GM23248 (cell line): ENCODE data around the gene PPM1H. TPM values are rescaled to one million over a fixed set of nuclear protein-coding genes. Genes with fewer than 3 reads are reported as not detected.
"Not testable (repeated sequence)": the region's sequence is repeated elsewhere in the genome, so short reads cannot be mapped to it uniquely, and the experiment has no call there.

Source experiments
- DNase-seq: peaks from one replicate; pipeline ENCODE4 v3.0.0-alpha.2; 2015
- H2AFZ ChIP-seq: fragments of 200-600 bp; sonication (generic); 2 replicates; pipeline ENCODE4 v1.6.1; 2016; ENCODE audit warnings: antibody characterized with exemption
- H3F3A ChIP-seq: fragments of 200-600 bp; sonication (generic); 2 replicates; pipeline ENCODE4 v1.6.1; 2016; ENCODE audit warnings: mild to moderate bottlenecking, antibody characterized with exemption, mixed run types; ENCODE audit not compliant: insufficient read depth
- H3K27ac ChIP-seq: fragments of 200-600 bp; sonication (generic); 2 replicates; pipeline ENCODE4 v1.5.1; 2016; ENCODE audit warnings: mild to moderate bottlenecking
- H3K27me3 ChIP-seq: fragments of 200-600 bp; sonication (generic); replicated peaks from 2 replicates; pipeline ENCODE4 v1.6.1; 2016; ENCODE audit warnings: mild to moderate bottlenecking; ENCODE audit not compliant: insufficient read depth
- H3K36me3 ChIP-seq: fragments of 200-600 bp; sonication (generic); 2 replicates; pipeline ENCODE4 v1.6.1; 2016; ENCODE audit warnings: low read depth, mild to moderate bottlenecking
- H3K4me1 ChIP-seq: fragments of 200-600 bp; sonication (generic); 2 replicates; pipeline ENCODE4 v1.6.1; 2016; ENCODE audit warnings: mild to moderate bottlenecking; ENCODE audit not compliant: insufficient read depth
- H3K4me2 ChIP-seq: fragments of 200-600 bp; sonication (generic); one replicate; pipeline ENCODE4 v1.6.1; 2016; ENCODE audit warnings: mild to moderate bottlenecking; ENCODE audit not compliant: unreplicated experiment
- H3K4me3 ChIP-seq: fragments of 200-600 bp; sonication (generic); 2 replicates; pipeline ENCODE4 v1.5.1; 2016; ENCODE audit warnings: mild to moderate bottlenecking
- H3K79me2 ChIP-seq: fragments of 200-600 bp; sonication (generic); 2 replicates; pipeline ENCODE4 v1.6.1; 2016; ENCODE audit warnings: mild to moderate bottlenecking; ENCODE audit not compliant: insufficient read depth
- H3K9ac ChIP-seq: fragments of 200-600 bp; sonication (generic); 2 replicates; pipeline ENCODE4 v1.6.1; 2016; ENCODE audit warnings: mild to moderate bottlenecking
- H3K9me2 ChIP-seq: fragments of 200-600 bp; sonication (generic); 2 replicates; pipeline ENCODE4 v1.6.1; 2016; ENCODE audit warnings: mixed run types, mild to moderate bottlenecking, moderate library complexity; ENCODE audit not compliant: insufficient read depth
- H3K9me3 ChIP-seq: fragments of 200-600 bp; sonication (generic); one replicate; pipeline ENCODE4 v1.6.1; 2017; ENCODE audit warnings: low read depth
- H4K20me1 ChIP-seq: fragments of 200-600 bp; sonication (generic); 2 replicates; pipeline ENCODE4 v1.6.0; 2016; ENCODE audit not compliant: insufficient read depth
- EZH2 ChIP-seq: fragments of 200-600 bp; sonication (generic); IDR thresholded peaks from 2 replicates; pipeline ENCODE4 v1.6.1; 2018; ENCODE audit warnings: antibody characterized with exemption, mild to moderate bottlenecking; ENCODE audit not compliant: insufficient read depth, poor library complexity, severe bottlenecking
- EZH2phosphoT487 ChIP-seq: fragments of 200-600 bp; sonication (generic); IDR thresholded peaks from 2 replicates; pipeline ENCODE4 v1.6.1; 2018; ENCODE audit warnings: antibody characterized with exemption, moderate library complexity, mild to moderate bottlenecking, low read depth; ENCODE audit not compliant: insufficient read depth
- WGBS, 2 experiments: methylation state at CpG; one replicate each; pipeline ENCODE4 v1.1.6; 2015 to 2017; ENCODE audit warnings: low lambda C conversion rate in 2 of 2, low coverage in 1 of 2; ENCODE audit errors: missing lambda C conversion rate in 2 of 2; 5-methylcytosine and 5-hydroxymethylcytosine counted together
- in situ Hi-C: fragments of 300-500 bp; cut with MboI; formaldehyde crosslinking; loops from 2 replicates; pipeline ENCODE4 v1.15.0; 2020
- polyA plus RNA-seq: library from polyadenylated mRNA; unstranded; fragments of >200 nt; fragmentation: Nextera tagmentation; extraction: Ambion mirVana; gene quantifications from 2 replicates; pipeline ENCODE4 v1.2.1, GENCODE V29; 2016
- total RNA-seq: library from RNA; depleted of rRNA; stranded (reverse); fragments of >200 nt; shearing (Covaris generic); gene quantifications from 2 replicates; pipeline ENCODE4 v1.2.3, GENCODE V29; 2014

PPM1H gene
- total and polyA plus RNA-seq, 2 experiments from 2014 or later, result 0.13 to 1.2 TPM

DNA sequence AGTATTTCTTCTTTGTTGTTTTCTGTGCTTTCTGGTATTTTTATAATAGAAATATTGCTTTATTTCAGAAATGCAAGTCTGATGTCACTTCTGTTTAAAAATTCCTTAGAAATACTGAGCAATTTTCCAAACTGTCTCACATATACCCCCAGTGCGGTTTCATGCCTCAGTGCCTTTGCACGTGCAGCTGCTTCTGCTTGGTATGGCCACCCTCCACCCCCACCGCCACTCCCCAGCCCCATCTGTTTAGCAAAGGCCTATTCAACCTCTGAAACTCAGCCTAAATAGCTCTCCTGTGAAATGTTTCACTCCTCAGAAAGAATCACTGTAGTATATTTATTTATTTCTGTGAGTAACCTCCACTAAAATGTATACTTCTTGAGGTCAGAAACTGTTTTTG lies 52.3 kb downstream of the PPM1H start:
- Histone ChIP-seq H3K79me2 (no peaks in the 10 kb centered on the region), H4K20me1 (no peaks in the 10 kb centered on the region), H3K4me3 (no peak overlapping the region), H3F3A (no peaks in the 10 kb centered on the region), H3K27me3 (no peaks in the 10 kb centered on the region; the same call in 1 of the 2 replicates), H3K9ac (no peak overlapping the region), H3K9me3 (no peaks in the 10 kb centered on the region), H3K4me2 (no peak overlapping the region), H3K36me3 (no peaks in the 10 kb centered on the region), H3K27ac (no peak overlapping the region), H2AFZ (no peak overlapping the region), H3K4me1 (no peaks in the 10 kb centered on the region), H3K9me2 (no peaks in the 10 kb centered on the region)
- 36 to 39% methylated on average over 3 of the region's 3 CpGs for WGBS, 2 experiments
- in situ Hi-C loops, result no loop called here
- TF ChIP-seq EZH2, result no peak
- no peak for TF ChIP-seq EZH2phosphoT487
- no peak for DNase-seq

DNA sequence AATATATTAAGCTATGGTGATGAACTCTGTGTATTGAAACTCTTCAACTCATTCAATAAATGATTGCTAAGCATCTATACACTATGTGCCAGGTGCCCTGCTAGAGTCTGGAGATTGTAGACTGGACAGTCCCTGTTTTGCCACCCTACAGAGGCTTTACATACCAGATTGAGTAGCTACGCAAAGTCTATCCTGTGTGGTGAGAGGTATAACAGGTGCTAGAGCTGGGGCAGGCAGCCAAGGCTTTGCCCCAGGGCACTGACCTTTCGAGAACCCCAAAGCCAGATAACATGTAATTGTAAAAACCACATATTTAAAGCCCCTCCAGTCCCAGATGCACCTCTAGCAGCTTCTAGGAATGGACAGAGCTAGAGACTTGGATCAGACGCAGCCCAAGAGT lies 52.8 kb downstream of the PPM1H start:
- in situ Hi-C loops, result no loop called here
- no peak for DNase-seq
- Histone ChIP-seq H3K4me1 (no peaks in the 10 kb centered on the region), H3K9ac (no peak overlapping the region), H3K4me3 (no peak overlapping the region), H3K9me3 (no peaks in the 10 kb centered on the region), H2AFZ (no peak overlapping the region), H3K4me2 (no peak overlapping the region), H3K79me2 (no peaks in the 10 kb centered on the region), H4K20me1 (no peaks in the 10 kb centered on the region), H3K36me3 (no peaks in the 10 kb centered on the region), H3K9me2 (no peaks in the 10 kb centered on the region), H3F3A (no peaks in the 10 kb centered on the region), H3K27me3 (no peaks in the 10 kb centered on the region; the same call in 1 of the 2 replicates), H3K27ac (no peak overlapping the region)
- 67 to 72% methylated on average over 3 of the region's 3 CpGs for WGBS, 2 experiments
- TF ChIP-seq EZH2phosphoT487 (no peak), EZH2 (no peak)

DNA sequence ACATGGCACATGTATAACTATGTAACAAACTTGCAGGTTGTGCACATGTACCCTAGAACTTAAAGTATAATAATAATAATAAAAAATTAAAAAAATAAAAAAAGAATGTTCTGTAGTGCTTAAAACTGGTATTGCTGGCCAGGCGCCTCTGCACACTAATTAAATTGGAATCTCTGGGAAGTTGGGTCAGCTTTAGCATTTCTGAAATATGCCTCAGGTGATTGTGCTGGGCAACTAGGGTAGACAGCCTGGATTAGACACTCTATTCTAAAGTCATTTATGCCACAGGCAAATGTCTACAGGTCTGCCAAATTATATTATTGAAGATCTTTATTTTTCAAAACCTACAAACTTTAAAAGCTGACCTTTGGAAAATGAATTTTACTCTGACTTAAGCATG lies 55.3 kb downstream of the PPM1H start:
- Histone ChIP-seq H3F3A (no peaks in the 10 kb centered on the region), H3K79me2 (no peaks in the 10 kb centered on the region), H3K4me3 (no peak overlapping the region), H3K4me1 (no peaks in the 10 kb centered on the region), H3K27ac (no peak overlapping the region), H4K20me1 (no peaks in the 10 kb centered on the region), H3K27me3 (no peaks in the 10 kb centered on the region), H3K9me2 (no peaks in the 10 kb centered on the region), H3K9me3 (no peaks in the 10 kb centered on the region), H3K36me3 (no peaks in the 10 kb centered on the region), H3K4me2 (no peak overlapping the region), H2AFZ (no peak overlapping the region), H3K9ac (no peak overlapping the region)
- no peak for TF ChIP-seq EZH2phosphoT487
- TF ChIP-seq EZH2, result no peak
- 14 to 23% methylated on average over 1 of the region's 1 CpG for WGBS, 2 experiments
- in situ Hi-C loops, result no loop called here
- no peak for DNase-seq

DNA sequence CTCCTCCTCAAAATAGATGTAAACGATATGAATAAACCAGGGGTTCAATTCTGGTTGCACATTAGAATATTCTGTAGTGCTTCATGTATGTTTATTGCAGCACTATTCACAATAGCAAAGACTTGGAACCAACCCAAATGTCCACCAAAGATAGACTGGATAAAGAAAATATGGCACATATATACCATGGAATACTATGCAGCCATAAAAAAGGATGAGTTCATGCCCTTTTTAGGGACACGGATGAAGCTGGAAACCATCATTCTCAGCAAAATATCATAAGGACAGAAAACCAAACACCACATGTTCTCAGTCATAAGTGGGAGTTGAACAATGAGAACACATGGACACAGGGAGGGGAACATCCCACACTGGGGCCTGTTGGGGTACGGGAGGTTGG lies 55.7 kb downstream of the PPM1H start:
- WGBS, 2 experiments, result 22 to 25% methylated on average over 3 of the region's 3 CpGs
- H3K27me3 ChIP-seq, H3K79me2 ChIP-seq, H3K4me3 ChIP-seq, H3F3A ChIP-seq, H3K9me2 ChIP-seq, H3K4me1 ChIP-seq, DNase-seq, H2AFZ ChIP-seq, H3K4me2 ChIP-seq, H4K20me1 ChIP-seq, H3K27ac ChIP-seq, H3K9ac ChIP-seq, H3K9me3 ChIP-seq, H3K36me3 ChIP-seq, in situ Hi-C loops: not testable (repeated sequence)

DNA sequence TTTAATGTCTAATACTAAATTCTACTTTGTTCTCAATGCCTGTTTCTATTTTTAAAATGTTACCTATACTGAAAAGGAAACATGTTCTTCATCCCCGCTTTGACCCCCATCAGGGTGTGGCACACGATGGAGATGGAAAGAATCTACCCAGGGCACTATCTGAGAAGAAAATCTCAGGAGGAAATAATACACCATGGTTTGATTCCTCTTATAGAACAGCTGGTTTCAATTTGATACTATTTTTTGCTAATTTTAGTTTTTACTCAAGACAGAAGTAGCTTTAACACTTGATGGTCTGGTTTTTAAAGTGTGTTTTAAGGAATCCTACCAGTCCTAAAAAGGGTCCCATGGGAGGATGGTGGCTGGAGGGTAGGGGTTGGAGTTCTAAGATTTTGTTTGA lies 56.7 kb downstream of the PPM1H start:
- H3K9me2 ChIP-seq, result no peaks in the 10 kb centered on the region
- TF ChIP-seq EZH2phosphoT487 (no peak), EZH2 (no peak)
- no peaks in the 10 kb centered on the region for H3F3A ChIP-seq
- H4K20me1 ChIP-seq, result no peaks in the 10 kb centered on the region
- no peak overlapping the region for H2AFZ ChIP-seq
- peaks cover 6% of the 10 kb centered on the region; the same call in 1 of the 2 replicates for H3K27me3 ChIP-seq
- in situ Hi-C loops, result no loop called here
- WGBS, 2 experiments, result 21% methylated on average over 2 of the region's 2 CpGs
- H3K4me3 ChIP-seq, result no peak overlapping the region
- no peaks in the 10 kb centered on the region for H3K9me3 ChIP-seq
- no peaks in the 10 kb centered on the region for H3K79me2 ChIP-seq
- H3K4me2 ChIP-seq, result no peak overlapping the region
- no peaks in the 10 kb centered on the region for H3K4me1 ChIP-seq
- no peak for DNase-seq
- H3K36me3 ChIP-seq, result no peaks in the 10 kb centered on the region
- no peak overlapping the region for H3K9ac ChIP-seq
- no peak overlapping the region for H3K27ac ChIP-seq
